ENCODE measurements around the gene PRUNE2.

Gene PRUNE2

GRCh38 chr9:76901801-76902200 lies 4.1 kb downstream of the PRUNE2 start:
- Histone ChIP-seq H3K9me3 (no peaks in the 10 kb centered on the region), H3K36me3 (peaks cover 0 to 5% (median 0%) of the 10 kb centered on the region in 3 donors), H3K27me3 (no peaks in the 10 kb centered on the region), H3K4me3 (peak overlapping the region; percentile 71 to 83), H3K27ac (no peak overlapping the region), H3K4me1 (peaks cover 0 to 80% (median 43%) of the 10 kb centered on the region in 4 donors)
- no peak for DNase-seq
- no peak for TF ChIP-seq CTCF (IDR thresholded peaks at IDR 0.05)
- intact Hi-C loops (cut with DNase I; ENCODE audit: low total_unique reads), result no loop called here

GRCh38 chr9:76900884-76901440 lies 5.0 kb downstream of the PRUNE2 start:
- no peak for TF ChIP-seq CTCF (IDR thresholded peaks at IDR 0.05)
- H3K36me3 ChIP-seq, result peaks cover 0 to 5% (median 0%) of the 10 kb centered on the region in 3 donors
- no peak for DNase-seq
- H3K9me3 ChIP-seq, result no peaks in the 10 kb centered on the region
- no peak overlapping the region for H3K27ac ChIP-seq
- H3K4me3 ChIP-seq, result peak overlapping the region in 1 of 2 donors; percentile 71
- peaks cover 0 to 82% (median 46%) of the 10 kb centered on the region in 4 donors for H3K4me1 ChIP-seq
- intact Hi-C loops (cut with DNase I; ENCODE audit: low total_unique reads), result no loop called here
- no peaks in the 10 kb centered on the region for H3K27me3 ChIP-seq

GRCh38 chr9:76898786-76899185 lies 7.1 kb downstream of the PRUNE2 start:
- TF ChIP-seq CTCF (IDR thresholded peaks at IDR 0.05), result no peak
- H3K9me3 ChIP-seq, result no peaks in the 10 kb centered on the region
- H3K4me3 ChIP-seq, result no peak overlapping the region
- DNase-seq, result no peak
- no peaks in the 10 kb centered on the region for H3K27me3 ChIP-seq
- peaks cover 0 to 5% (median 0%) of the 10 kb centered on the region in 3 donors for H3K36me3 ChIP-seq
- H3K27ac ChIP-seq, result peak overlapping the region; percentile 3 to 82
- H3K4me1 ChIP-seq, result peaks cover 0 to 100% (median 47%) of the 10 kb centered on the region in 4 donors
- intact Hi-C loops (cut with DNase I; ENCODE audit: low total_unique reads), result no loop called here

- peaks cover 0 to 100% (median 49%) of the 10 kb centered on the region in 4 donors for H3K4me1 ChIP-seq
- intact Hi-C loops (cut with DNase I; ENCODE audit: low total_unique reads), result no loop called here
Measured at GRCh38 chr9:76897804-76898525, 7.9 kb downstream of the PRUNE2 start.

GRCh38 chr9:76896035-76896434 lies 9.9 kb downstream of the PRUNE2 start:
- H3K4me3 ChIP-seq, result no peak overlapping the region
- peaks cover 0 to 11% (median 2%) of the 10 kb centered on the region in 3 donors for H3K36me3 ChIP-seq
- DNase-seq, result no peak
- H3K9me3 ChIP-seq, result no peaks in the 10 kb centered on the region
- H3K27ac ChIP-seq, result peak overlapping the region; percentile 82 to 86
- no peak for TF ChIP-seq CTCF (IDR thresholded peaks at IDR 0.05)
- H3K4me1 ChIP-seq, result peaks cover 0 to 100% (median 39%) of the 10 kb centered on the region in 4 donors
- intact Hi-C loops (cut with DNase I; ENCODE audit: low total_unique reads), result no loop called here
- H3K27me3 ChIP-seq, result no peaks in the 10 kb centered on the region

More at GRCh38 chr9:76897804-76898525, 7.9 kb downstream of the PRUNE2 start:
- no peak for DNase-seq
- Histone ChIP-seq H3K4me3 (no peak overlapping the region), H3K27ac (peak overlapping the region; percentile 43 to 82), H3K27me3 (no peaks in the 10 kb centered on the region), H3K9me3 (no peaks in the 10 kb centered on the region), H3K36me3 (peaks cover 0 to 5% (median 0%) of the 10 kb centered on the region in 3 donors)
- no peak for TF ChIP-seq CTCF (IDR thresholded peaks at IDR 0.05)
